NCI-H2107 (cell line): ENCODE measurements around the gene CEP295NL.
"Not testable (repeated sequence)": the region's sequence is repeated elsewhere in the genome, so short reads cannot be mapped to it uniquely, and the experiment has no call there.

Experiments
- DNase-seq: peaks from one replicate; lab custom pipeline; 2025; lab: John Stamatoyannopoulos, UW

The CEP295NL gene

GRCh38 chr17:78905116-78905515 lies 2.1 kb upstream of the CEP295NL start:
- DNase-seq = no peak

GRCh38 chr17:78904371-78904770 lies 1.4 kb upstream of the CEP295NL start:
- no peak for DNase-seq

GRCh38 chr17:78902231-78902630 lies 770 bp downstream of the CEP295NL start:
- not testable (repeated sequence) for DNase-seq

- no peak for DNase-seq
Measured at GRCh38 chr17:78901806-78902205, 1.2 kb downstream of the CEP295NL start.

GRCh38 chr17:78900816-78901215 lies 2.2 kb downstream of the CEP295NL start:
- DNase-seq = no peak

GRCh38 chr17:78899361-78900260 lies 3.4 kb downstream of the CEP295NL start:
- no peak for DNase-seq

GRCh38 chr17:78898947-78899346 lies 4.1 kb downstream of the CEP295NL start:
- DNase-seq = no peak

- DNase-seq = no peak
Measured at GRCh38 chr17:78898075-78898836, 4.7 kb downstream of the CEP295NL start.

GRCh38 chr17:78897664-78898047 lies 5.3 kb downstream of the CEP295NL start:
- no peak for DNase-seq

GRCh38 chr17:78896834-78897663 lies 6.0 kb downstream of the CEP295NL start:
- DNase-seq = no peak

GRCh38 chr17:78896091-78896833 lies 6.7 kb downstream of the CEP295NL start:
- no peak for DNase-seq

GRCh38 chr17:78895322-78895721 lies 7.7 kb downstream of the CEP295NL start:
- no peak for DNase-seq

GRCh38 chr17:78893684-78894083 lies 9.3 kb downstream of the CEP295NL start:
- DNase-seq = no peak

- no peak for DNase-seq
Measured at GRCh38 chr17:78892936-78893379, 10.0 kb downstream of the CEP295NL start.

GRCh38 chr17:78892520-78892919 lies 10.5 kb downstream of the CEP295NL start:
- no peak for DNase-seq

- no peak for DNase-seq
Measured at GRCh38 chr17:78892062-78892456, 10.9 kb downstream of the CEP295NL start.

- DNase-seq = no peak
Measured at GRCh38 chr17:78891406-78892061, 11.5 kb downstream of the CEP295NL start.

- no peak for DNase-seq
Measured at GRCh38 chr17:78890498-78890897, 12.5 kb downstream of the CEP295NL start.

GRCh38 chr17:78890096-78890495 lies 12.9 kb downstream of the CEP295NL start:
- DNase-seq = not testable (repeated sequence)

GRCh38 chr17:78889531-78889930 lies 13.5 kb downstream of the CEP295NL start:
- DNase-seq = no peak
